Measurements from ENCODE around the gene FSTL4.

The FSTL4 gene

GRCh38 chr5:133259199-133259997 is 352.9 kb downstream of the FSTL4 start:
- Histone ChIP-seq H3K4me1 (ENCODE audit: control insufficient read depth, insufficient read depth, low read length) (no peaks in the 10 kb centered on the region), H3K36me3 (ENCODE audit: control insufficient read depth, insufficient read depth, low read length) (no peaks in the 10 kb centered on the region; the same call in 1 of the 2 replicates), H3K4me3 (ENCODE audit: low read length) (no peak overlapping the region), H3K27me3 (ENCODE audit: control insufficient read depth, insufficient read depth, low read length) (no peaks in the 10 kb centered on the region), H3K27ac (ENCODE audit: low read length) (no peak overlapping the region), H3K9me3 (ENCODE audit: control insufficient read depth, insufficient read depth, low read length) (no peaks in the 10 kb centered on the region)
- no CpG with 5 or more reads among the region's 10 CpGs for WGBS (ENCODE audit: insufficient coverage, insufficient read length)
- no peak for DNase-seq (ENCODE audit: low read depth, low spot score)

- no peaks in the 10 kb centered on the region; the same call in 1 of the 2 replicates for H3K36me3 ChIP-seq (ENCODE audit: control insufficient read depth, insufficient read depth, low read length)
- no peak overlapping the region for H3K4me3 ChIP-seq (ENCODE audit: low read length)
- H3K9me3 ChIP-seq (ENCODE audit: control insufficient read depth, insufficient read depth, low read length): no peaks in the 10 kb centered on the region
- no peak overlapping the region for H3K27ac ChIP-seq (ENCODE audit: low read length)
- no peaks in the 10 kb centered on the region for H3K27me3 ChIP-seq (ENCODE audit: control insufficient read depth, insufficient read depth, low read length)
- no CpG with 5 or more reads among the region's 2 CpGs for WGBS (ENCODE audit: insufficient coverage, insufficient read length)
- DNase-seq (ENCODE audit: low read depth, low spot score): no peak
- H3K4me1 ChIP-seq (ENCODE audit: control insufficient read depth, insufficient read depth, low read length): no peaks in the 10 kb centered on the region
Measured at GRCh38 chr5:133257977-133258376, 354.4 kb downstream of the FSTL4 start.

GRCh38 chr5:133256276-133256675 is 356.1 kb downstream of the FSTL4 start:
- WGBS (ENCODE audit: insufficient coverage, insufficient read length): no CpG with 5 or more reads among the region's 7 CpGs
- Histone ChIP-seq H3K27me3 (ENCODE audit: control insufficient read depth, insufficient read depth, low read length) (no peaks in the 10 kb centered on the region), H3K9me3 (ENCODE audit: control insufficient read depth, insufficient read depth, low read length) (no peaks in the 10 kb centered on the region), H3K27ac (ENCODE audit: low read length) (no peak overlapping the region), H3K4me3 (ENCODE audit: low read length) (no peak overlapping the region), H3K4me1 (ENCODE audit: control insufficient read depth, insufficient read depth, low read length) (0 out of 2 replicates have a peak, but pooled peaks cover 2% of the 10 kb centered on the region), H3K36me3 (ENCODE audit: control insufficient read depth, insufficient read depth, low read length) (no peaks in the 10 kb centered on the region; the same call in 1 of the 2 replicates)
- DNase-seq (ENCODE audit: low read depth, low spot score): no peak

GRCh38 chr5:133254803-133255202 is 357.5 kb downstream of the FSTL4 start:
- Histone ChIP-seq H3K9me3 (ENCODE audit: control insufficient read depth, insufficient read depth, low read length) (no peaks in the 10 kb centered on the region), H3K36me3 (ENCODE audit: control insufficient read depth, insufficient read depth, low read length) (no peaks in the 10 kb centered on the region; the same call in 1 of the 2 replicates), H3K4me3 (ENCODE audit: low read length) (no peak overlapping the region), H3K27me3 (ENCODE audit: control insufficient read depth, insufficient read depth, low read length) (no peaks in the 10 kb centered on the region), H3K4me1 (ENCODE audit: control insufficient read depth, insufficient read depth, low read length) (0 out of 2 replicates have a peak, but pooled peaks cover 2% of the 10 kb centered on the region), H3K27ac (ENCODE audit: low read length) (no peak overlapping the region)
- DNase-seq (ENCODE audit: low read depth, low spot score): no peak
- no CpG with 5 or more reads among the region's 6 CpGs for WGBS (ENCODE audit: insufficient coverage, insufficient read length)

- no CpG with 5 or more reads among the region's 1 CpG for WGBS (ENCODE audit: insufficient coverage, insufficient read length)
- H3K36me3 ChIP-seq (ENCODE audit: control insufficient read depth, insufficient read depth, low read length): no peaks in the 10 kb centered on the region; the same call in 1 of the 2 replicates
- no peaks in the 10 kb centered on the region for H3K9me3 ChIP-seq (ENCODE audit: control insufficient read depth, insufficient read depth, low read length)
- no peak overlapping the region for H3K4me3 ChIP-seq (ENCODE audit: low read length)
- 0 out of 2 replicates have a peak, but pooled peaks cover 2% of the 10 kb centered on the region for H3K4me1 ChIP-seq (ENCODE audit: control insufficient read depth, insufficient read depth, low read length)
- H3K27ac ChIP-seq (ENCODE audit: low read length): no peak overlapping the region
- no peaks in the 10 kb centered on the region for H3K27me3 ChIP-seq (ENCODE audit: control insufficient read depth, insufficient read depth, low read length)
- DNase-seq (ENCODE audit: low read depth, low spot score): no peak
Measured at GRCh38 chr5:133253671-133254070, 358.7 kb downstream of the FSTL4 start.

GRCh38 chr5:133253070-133253469 is 359.3 kb downstream of the FSTL4 start:
- Histone ChIP-seq H3K36me3 (ENCODE audit: control insufficient read depth, insufficient read depth, low read length) (no peaks in the 10 kb centered on the region; the same call in 1 of the 2 replicates), H3K9me3 (ENCODE audit: control insufficient read depth, insufficient read depth, low read length) (no peaks in the 10 kb centered on the region), H3K4me1 (ENCODE audit: control insufficient read depth, insufficient read depth, low read length) (0 out of 2 replicates have a peak, but pooled peaks cover 2% of the 10 kb centered on the region), H3K27me3 (ENCODE audit: control insufficient read depth, insufficient read depth, low read length) (no peaks in the 10 kb centered on the region), H3K4me3 (ENCODE audit: low read length) (no peak overlapping the region), H3K27ac (ENCODE audit: low read length) (no peak overlapping the region)
- no CpG with 5 or more reads among the region's 6 CpGs for WGBS (ENCODE audit: insufficient coverage, insufficient read length)
- DNase-seq (ENCODE audit: low read depth, low spot score): no peak

- no peak overlapping the region for H3K27ac ChIP-seq (ENCODE audit: low read length)
- H3K27me3 ChIP-seq (ENCODE audit: control insufficient read depth, insufficient read depth, low read length): no peaks in the 10 kb centered on the region
- H3K4me3 ChIP-seq (ENCODE audit: low read length): no peak overlapping the region
- no CpG with 5 or more reads among the region's 6 CpGs for WGBS (ENCODE audit: insufficient coverage, insufficient read length)
- H3K36me3 ChIP-seq (ENCODE audit: control insufficient read depth, insufficient read depth, low read length): no peaks in the 10 kb centered on the region; the same call in 1 of the 2 replicates
- H3K4me1 ChIP-seq (ENCODE audit: control insufficient read depth, insufficient read depth, low read length): 0 out of 2 replicates have a peak, but pooled peaks cover 2% of the 10 kb centered on the region
- no peaks in the 10 kb centered on the region for H3K9me3 ChIP-seq (ENCODE audit: control insufficient read depth, insufficient read depth, low read length)
- DNase-seq (ENCODE audit: low read depth, low spot score): no peak
Measured at GRCh38 chr5:133252133-133252480, 360.2 kb downstream of the FSTL4 start.

GRCh38 chr5:133251296-133252132 is 360.8 kb downstream of the FSTL4 start:
- DNase-seq (ENCODE audit: low read depth, low spot score): no peak
- 0 out of 2 replicates have a peak, but pooled peaks cover 2% of the 10 kb centered on the region for H3K4me1 ChIP-seq (ENCODE audit: control insufficient read depth, insufficient read depth, low read length)
- no peaks in the 10 kb centered on the region for H3K9me3 ChIP-seq (ENCODE audit: control insufficient read depth, insufficient read depth, low read length)
- no peaks in the 10 kb centered on the region for H3K27me3 ChIP-seq (ENCODE audit: control insufficient read depth, insufficient read depth, low read length)
- WGBS (ENCODE audit: insufficient coverage, insufficient read length): no CpG with 5 or more reads among the region's 16 CpGs
- no peak overlapping the region for H3K4me3 ChIP-seq (ENCODE audit: low read length)
- H3K27ac ChIP-seq (ENCODE audit: low read length): no peak overlapping the region
- no peaks in the 10 kb centered on the region; the same call in 1 of the 2 replicates for H3K36me3 ChIP-seq (ENCODE audit: control insufficient read depth, insufficient read depth, low read length)

- no peak overlapping the region for H3K4me3 ChIP-seq (ENCODE audit: low read length)
- no peak for DNase-seq (ENCODE audit: low read depth, low spot score)
- H3K27ac ChIP-seq (ENCODE audit: low read length): no peak overlapping the region
- no peaks in the 10 kb centered on the region for H3K9me3 ChIP-seq (ENCODE audit: control insufficient read depth, insufficient read depth, low read length)
- WGBS (ENCODE audit: insufficient coverage, insufficient read length): no CpG with 5 or more reads among the region's 10 CpGs
- H3K27me3 ChIP-seq (ENCODE audit: control insufficient read depth, insufficient read depth, low read length): no peaks in the 10 kb centered on the region
- H3K4me1 ChIP-seq (ENCODE audit: control insufficient read depth, insufficient read depth, low read length): 0 out of 2 replicates have a peak, but pooled peaks cover 2% of the 10 kb centered on the region
- no peaks in the 10 kb centered on the region; the same call in 1 of the 2 replicates for H3K36me3 ChIP-seq (ENCODE audit: control insufficient read depth, insufficient read depth, low read length)
Measured at GRCh38 chr5:133250527-133250926, 361.8 kb downstream of the FSTL4 start.

- H3K27me3 ChIP-seq (ENCODE audit: control insufficient read depth, insufficient read depth, low read length): no peaks in the 10 kb centered on the region
- no CpG with 5 or more reads among the region's 6 CpGs for WGBS (ENCODE audit: insufficient coverage, insufficient read length)
- no peak for DNase-seq (ENCODE audit: low read depth, low spot score)
- no peaks in the 10 kb centered on the region; the same call in 1 of the 2 replicates for H3K36me3 ChIP-seq (ENCODE audit: control insufficient read depth, insufficient read depth, low read length)
- H3K27ac ChIP-seq (ENCODE audit: low read length): no peak overlapping the region
- no peak overlapping the region for H3K4me3 ChIP-seq (ENCODE audit: low read length)
- 0 out of 2 replicates have a peak, but pooled peaks cover 2% of the 10 kb centered on the region for H3K4me1 ChIP-seq (ENCODE audit: control insufficient read depth, insufficient read depth, low read length)
- no peaks in the 10 kb centered on the region for H3K9me3 ChIP-seq (ENCODE audit: control insufficient read depth, insufficient read depth, low read length)
Measured at GRCh38 chr5:133249593-133249992, 362.7 kb downstream of the FSTL4 start.
